Measurements from ENCODE around the gene PAK4.

DNA sequence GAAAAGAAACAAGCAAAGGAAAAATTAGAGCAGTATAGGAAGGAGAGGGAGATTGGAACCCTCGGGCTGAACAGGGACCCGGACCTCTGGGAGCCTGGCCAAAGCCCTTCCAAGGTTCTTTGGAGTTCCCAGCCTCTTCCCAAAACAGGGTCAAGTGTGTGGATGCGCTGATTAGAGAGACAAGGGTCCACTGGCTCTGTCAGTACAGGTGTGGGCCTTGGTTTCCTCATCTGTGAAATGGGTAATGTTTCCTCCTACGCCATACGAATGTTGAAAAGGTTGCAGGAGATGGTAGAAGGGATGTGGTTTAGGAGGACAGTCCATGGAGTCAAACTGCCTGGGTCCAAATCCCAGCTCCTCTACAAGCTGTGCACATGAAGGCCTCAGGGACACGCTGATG lies 80.5 kb downstream of the PAK4 start:
- TF ChIP-seq EZH2 (IDR thresholded peaks at IDR 0.05; ENCODE audit: borderline replicate concordance): no peak
- TF ChIP-seq, protein P1, sequence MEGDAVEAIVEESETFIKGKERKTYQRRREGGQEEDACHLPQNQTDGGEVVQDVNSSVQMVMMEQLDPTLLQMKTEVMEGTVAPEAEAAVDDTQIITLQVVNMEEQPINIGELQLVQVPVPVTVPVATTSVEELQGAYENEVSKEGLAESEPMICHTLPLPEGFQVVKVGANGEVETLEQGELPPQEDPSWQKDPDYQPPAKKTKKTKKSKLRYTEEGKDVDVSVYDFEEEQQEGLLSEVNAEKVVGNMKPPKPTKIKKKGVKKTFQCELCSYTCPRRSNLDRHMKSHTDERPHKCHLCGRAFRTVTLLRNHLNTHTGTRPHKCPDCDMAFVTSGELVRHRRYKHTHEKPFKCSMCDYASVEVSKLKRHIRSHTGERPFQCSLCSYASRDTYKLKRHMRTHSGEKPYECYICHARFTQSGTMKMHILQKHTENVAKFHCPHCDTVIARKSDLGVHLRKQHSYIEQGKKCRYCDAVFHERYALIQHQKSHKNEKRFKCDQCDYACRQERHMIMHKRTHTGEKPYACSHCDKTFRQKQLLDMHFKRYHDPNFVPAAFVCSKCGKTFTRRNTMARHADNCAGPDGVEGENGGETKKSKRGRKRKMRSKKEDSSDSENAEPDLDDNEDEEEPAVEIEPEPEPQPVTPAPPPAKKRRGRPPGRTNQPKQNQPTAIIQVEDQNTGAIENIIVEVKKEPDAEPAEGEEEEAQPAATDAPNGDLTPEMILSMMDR (IDR thresholded peaks at IDR 0.05; ENCODE audit: poor library complexity): no peak
